GM18508 (cell line): Measurements from ENCODE around the gene IFI30.
A peak's percentile ranks its signal among the peaks of the same experiment; 100 is the strongest.
"Not testable (repeated sequence)": the region's sequence is repeated elsewhere in the genome, so short reads cannot be mapped to it uniquely, and the experiment has no call there.

Experiments used
- ATAC-seq: cut with Tn5 transposase; IDR thresholded peaks from one replicate; pipeline ENCODE4 v1.9.1; 2021; ENCODE audit warnings: moderate number of reproducible peaks; ENCODE audit not compliant: insufficient read depth, unreplicated experiment

Gene IFI30

GRCh38 chr19:18197941-18198340 lies 24.3 kb downstream of the IFI30 start:
- no peak for ATAC-seq

- no peak for ATAC-seq
Observed at GRCh38 chr19:18198374-18198773, 24.8 kb downstream of the IFI30 start.

DNA sequence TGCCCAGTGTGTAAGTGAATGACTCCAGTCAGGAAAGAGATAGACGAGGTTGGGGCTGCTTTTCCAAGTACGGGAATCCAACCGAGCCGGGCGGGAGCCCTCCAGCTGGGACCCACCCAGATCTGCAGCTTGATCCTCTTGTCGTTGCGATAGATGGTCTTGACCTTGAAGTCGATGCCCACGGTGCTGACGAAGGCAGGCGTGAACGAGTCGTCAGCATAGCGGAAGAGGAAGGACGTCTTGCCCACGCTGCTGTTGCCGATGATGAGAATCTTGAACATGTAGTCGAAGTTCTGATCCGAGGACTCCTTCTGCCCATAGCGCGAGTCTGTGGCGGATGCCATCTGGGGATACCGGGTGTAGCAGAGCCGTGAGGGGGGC lies 28.8 kb downstream of the IFI30 start:
- ATAC-seq: no peak

DNA sequence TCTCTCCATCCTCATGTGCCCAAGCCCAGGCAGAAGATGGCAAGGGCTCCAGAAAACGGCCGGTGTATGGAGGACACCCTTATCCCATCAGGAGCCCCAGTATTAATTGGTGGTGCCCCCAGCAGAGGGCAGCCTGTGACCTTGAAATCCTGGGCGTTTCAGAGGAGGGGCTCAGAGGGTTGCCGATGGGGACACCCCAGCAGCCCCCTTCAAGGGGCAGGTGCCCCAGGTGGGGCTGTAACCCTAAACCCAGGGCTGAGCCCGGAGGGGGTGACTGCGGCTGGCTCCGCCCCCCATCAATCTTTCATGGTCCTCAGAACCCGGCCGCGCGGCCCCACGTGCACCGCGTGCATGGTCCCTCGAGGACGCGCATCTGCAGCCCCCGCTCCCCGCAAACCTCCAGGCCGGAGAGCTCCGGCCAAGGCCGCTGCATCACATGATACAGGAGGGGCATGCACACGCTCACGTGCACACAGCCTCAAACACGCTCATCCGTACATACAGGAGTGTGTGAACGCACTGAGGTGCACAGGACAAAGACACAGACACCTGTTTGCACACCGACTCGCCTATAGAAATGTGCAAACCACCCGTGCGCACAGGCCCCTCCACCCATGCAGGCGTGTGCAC lies 29.3 kb downstream of the IFI30 start:
- ATAC-seq: no peak

GRCh38 chr19:18203408-18203862 lies 29.8 kb downstream of the IFI30 start:
- no peak for ATAC-seq

- peak; percentile 82 for ATAC-seq
Observed at GRCh38 chr19:18203863-18204393, 30.3 kb downstream of the IFI30 start, which contains the start of gene RAB3A. RAB3A (minus strand) TSS chr19:18204042; CDS start chr19:18202740, 1,302 bp downstream.

DNA sequence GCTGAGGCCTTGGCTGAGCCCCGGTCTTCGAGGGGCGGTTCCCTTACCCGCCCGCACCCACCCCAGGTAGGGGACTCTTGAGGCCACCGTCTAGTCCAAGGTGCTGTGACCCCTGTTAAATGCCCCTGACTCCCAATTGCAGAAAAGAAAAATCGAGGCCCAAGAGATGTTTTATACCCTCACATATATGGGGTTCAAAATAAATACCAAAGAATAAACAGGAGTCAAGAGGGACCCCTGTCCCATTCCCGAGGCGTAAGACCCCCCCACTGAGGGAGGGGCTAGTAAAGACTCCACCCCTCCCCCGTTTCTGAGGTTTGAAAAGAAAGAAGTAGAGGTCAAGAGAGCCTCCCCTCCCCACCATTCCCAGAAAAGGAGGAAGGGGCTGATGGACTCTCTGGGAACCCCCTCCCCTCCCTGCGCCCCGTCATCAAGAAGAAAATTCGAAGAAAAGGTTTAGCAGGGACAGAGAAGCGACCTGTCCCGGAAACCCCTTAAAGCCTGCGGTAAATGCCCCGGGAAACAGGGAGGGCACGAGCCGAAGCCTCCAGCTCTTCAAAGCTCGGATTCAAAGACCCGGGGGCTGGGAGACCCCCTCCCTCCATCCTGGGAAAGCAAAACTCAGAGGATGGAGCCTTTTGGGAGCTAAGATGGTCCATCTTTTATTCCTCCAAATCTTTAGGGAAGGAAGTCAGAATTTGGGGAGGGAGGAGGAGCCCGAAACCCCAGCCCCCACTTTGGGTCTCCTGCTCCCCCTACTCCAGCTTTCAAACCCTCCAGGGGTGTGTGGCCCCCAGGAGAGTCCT lies 31.0 kb downstream of the IFI30 start:
- ATAC-seq: no peak

GRCh38 chr19:18205200-18205892 lies 31.7 kb downstream of the IFI30 start:
- ATAC-seq: no peak

DNA sequence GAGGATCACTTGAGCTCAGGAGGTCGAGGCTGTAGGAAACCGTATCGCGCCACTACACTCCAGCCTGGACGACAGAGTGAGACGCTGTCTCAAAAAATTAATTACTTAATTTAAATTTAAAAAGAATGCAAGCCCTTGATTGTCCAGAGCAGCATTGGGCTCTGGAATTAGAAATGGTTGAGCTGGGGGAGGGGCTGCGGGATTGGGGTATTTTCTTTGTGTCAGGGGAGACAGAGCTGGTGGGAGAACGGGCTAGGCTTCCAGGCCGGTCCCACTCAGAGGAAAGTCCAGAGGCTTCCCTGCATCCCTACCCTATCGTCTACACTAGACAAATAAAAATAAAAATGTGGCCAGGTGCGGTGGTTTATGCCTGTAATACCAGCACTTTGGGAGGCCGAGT lies 32.4 kb downstream of the IFI30 start:
- ATAC-seq: no peak

- no peak for ATAC-seq
Observed at GRCh38 chr19:18208098-18208951, 34.7 kb downstream of the IFI30 start.

DNA sequence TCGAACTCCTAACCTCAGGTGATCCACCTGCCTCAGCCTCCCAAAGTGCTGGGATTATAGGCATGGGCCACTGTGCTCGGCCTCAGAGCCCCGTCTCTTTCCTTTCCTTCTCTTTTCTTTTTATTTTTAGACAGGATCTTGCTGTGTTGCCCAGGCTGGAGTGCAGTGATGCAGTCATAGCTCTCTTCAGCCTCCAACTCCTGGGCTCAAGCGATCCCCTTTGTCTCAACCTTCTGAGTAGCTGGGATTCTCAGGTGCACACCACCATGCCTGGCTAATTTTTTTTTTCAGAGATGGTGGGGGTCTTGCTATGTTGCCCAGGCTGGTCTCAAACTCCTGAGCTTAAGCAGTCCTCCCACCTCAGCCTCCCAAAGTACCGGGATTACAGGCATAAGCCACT lies 36.3 kb downstream of the IFI30 start:
- ATAC-seq: not testable (repeated sequence)

DNA sequence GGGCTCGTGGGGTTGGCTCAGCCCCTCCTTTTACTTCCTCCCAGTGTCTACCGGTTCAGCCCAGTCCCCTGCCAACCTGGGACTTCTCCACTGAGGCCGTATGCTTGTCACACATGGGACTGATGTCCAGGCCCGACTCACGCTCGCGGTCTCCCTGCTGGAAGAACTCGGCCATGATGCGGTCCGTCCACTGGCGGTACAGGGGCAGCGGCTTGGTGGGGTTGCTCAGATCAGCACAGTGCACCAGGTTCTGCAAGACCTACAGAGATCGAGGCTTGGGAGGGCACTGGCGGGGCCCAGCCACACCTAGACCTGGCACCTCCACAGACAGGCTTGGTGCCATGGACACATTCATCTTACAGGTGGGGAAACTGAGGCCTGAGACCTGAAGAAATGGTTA lies 38.1 kb downstream of the IFI30 start:
- ATAC-seq: no peak

DNA sequence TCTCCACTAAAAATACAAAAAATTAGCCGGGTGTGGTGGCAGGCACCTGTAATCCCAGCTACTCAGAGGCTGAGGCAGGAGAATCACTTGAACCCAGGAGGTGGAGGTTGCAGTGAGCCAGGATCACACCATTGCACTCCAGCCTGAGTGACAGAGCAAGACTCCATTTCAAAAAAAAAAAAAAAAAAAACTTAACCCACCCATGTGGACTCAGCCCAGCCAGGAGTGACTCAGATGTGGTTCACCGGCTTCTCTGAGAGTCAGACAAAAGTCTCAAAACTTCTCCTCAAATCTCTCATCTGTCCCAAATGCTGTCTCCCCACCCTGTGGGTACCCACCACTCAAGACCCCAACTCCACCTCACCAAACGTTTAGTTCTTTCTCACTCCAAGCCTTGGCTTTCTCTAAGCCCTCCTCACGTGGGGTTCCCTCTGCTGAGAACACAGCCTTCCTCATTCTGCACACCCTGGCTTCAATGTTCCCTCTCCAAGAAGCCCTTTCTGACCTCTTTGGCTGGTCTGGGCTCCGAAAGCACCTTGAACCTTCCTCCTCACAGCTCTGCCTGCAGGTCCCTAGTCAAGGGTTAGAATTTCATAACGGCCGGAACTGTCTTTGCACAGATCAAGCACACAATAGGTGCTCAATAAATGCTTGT lies 41.3 kb downstream of the IFI30 start:
- ATAC-seq: no peak

GRCh38 chr19:18216789-18217188 lies 43.2 kb downstream of the IFI30 start:
- no peak for ATAC-seq

DNA sequence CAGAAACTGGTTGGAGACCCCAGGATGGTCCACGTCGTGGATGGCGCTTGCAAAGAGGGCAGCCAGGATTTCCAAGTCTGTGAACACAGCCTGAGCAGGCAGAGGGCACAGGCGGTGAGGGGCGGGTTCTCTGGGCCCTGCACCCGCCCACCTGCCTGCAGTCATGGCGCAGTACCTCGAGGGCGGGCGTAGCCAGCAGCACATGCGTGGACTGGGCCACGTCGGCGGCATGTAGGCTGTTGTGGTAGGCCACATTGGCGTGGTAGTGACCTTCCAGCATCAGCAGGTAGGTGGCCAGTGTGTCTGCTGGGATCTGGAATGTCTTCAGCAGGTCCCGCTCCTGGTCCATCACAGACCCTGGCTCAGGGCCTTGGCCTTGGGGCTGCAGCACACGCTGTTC lies 44.5 kb downstream of the IFI30 start:
- ATAC-seq: no peak

DNA sequence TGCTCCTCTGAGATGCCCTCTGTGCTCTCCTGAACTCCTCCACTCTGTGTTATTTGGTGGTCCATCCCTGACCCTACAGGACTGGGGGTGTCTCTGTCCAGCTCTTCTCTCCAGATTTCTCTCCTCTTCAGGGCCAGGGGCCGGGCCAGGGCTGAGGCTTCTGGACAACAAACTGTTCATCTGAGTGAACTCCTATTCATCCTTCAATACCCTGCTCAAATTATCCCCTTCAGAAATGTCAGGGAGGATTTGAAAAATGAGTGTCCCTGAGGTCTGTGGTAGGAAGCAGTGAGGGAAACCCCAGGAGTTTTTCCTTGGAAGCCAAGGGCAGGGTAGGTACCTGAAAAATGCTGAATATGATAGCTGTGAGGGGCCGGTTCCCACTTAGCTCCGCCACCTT lies 45.0 kb downstream of the IFI30 start:
- ATAC-seq: no peak

DNA sequence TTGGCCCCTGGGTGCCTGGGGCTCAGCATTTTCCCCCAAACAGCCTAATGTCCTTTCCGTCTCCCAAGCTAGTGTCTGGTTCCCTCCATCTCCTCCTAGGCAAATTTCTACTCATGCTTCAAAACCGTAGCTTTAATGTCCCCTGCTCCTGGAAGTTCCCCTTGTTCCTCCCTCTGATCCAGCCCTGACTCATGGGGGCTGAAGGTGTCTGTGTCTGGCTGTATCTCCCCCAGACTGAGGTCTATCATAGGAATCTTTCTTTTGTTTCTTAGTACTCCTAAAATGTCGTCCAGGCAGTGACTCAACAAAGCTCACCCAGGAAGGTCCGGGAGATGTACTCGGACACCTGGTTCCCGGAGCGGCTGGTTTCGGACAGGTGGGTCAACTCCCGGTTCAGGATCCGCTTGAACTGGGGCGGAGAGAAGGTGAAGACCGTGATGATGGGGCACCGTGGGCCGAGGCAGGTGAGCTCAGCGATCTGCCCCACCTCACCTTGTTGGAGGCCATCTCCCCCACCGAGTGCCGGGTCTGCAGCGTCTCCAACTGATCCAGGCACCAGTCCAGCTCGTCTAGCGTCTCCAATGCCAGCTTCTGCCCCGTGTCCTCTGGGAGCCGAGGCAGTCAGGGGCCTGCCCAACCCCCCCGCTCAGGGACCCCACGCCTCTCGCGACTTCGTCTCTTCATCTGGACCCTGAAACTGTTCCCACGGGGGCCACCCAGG lies 46.5 kb downstream of the IFI30 start:
- ATAC-seq: no peak

GRCh38 chr19:18220632-18221275 lies 47.1 kb downstream of the IFI30 start:
- no peak for ATAC-seq
